ENCODE results near the gene CNTNAP2. TPM values are rescaled to one million over a fixed set of nuclear protein-coding genes. Genes with fewer than 3 reads are reported as not detected.

Gene CNTNAP2
- total and polyA plus RNA-seq, 2 of the 4 experiments (the other 2 are of a cell fraction), result not detected

GRCh38 chr7:146449625-146450024, 333.0 kb downstream of the CNTNAP2 start:
- H3K56ac ChIP-seq (ENCODE audit: extremely low read depth, insufficient read depth, low read length), result no peak overlapping the region
- no peak overlapping the region for H4K8ac ChIP-seq (ENCODE audit: low read depth in 2 of 2, low read length in 2 of 2)
- H2BK5ac ChIP-seq (ENCODE audit: low read depth, low read length, poor library complexity, severe bottlenecking), result no peak overlapping the region
- no peak overlapping the region for H3K27ac ChIP-seq (ENCODE audit: insufficient read depth, low read length)
- intact Hi-C loops (cut with micrococcal nuclease), result no loop called here
- H3K9ac ChIP-seq (ENCODE audit: low read depth, low read length), result no peak overlapping the region
- H4K91ac ChIP-seq (ENCODE audit: insufficient read depth, low read depth, low read length), result no peak overlapping the region
- H2AK5ac ChIP-seq (ENCODE audit: low read depth, low read length), result no peak overlapping the region
- H2BK120ac ChIP-seq (ENCODE audit: low read depth, low read length), result no peak overlapping the region
- H3K27me3 ChIP-seq (ENCODE audit: control insufficient read depth, insufficient read depth, low read length), result no peaks in the 10 kb centered on the region
- no peak overlapping the region for H2BK15ac ChIP-seq (ENCODE audit: low read depth, low read length)
- H4K5ac ChIP-seq (ENCODE audit: low read depth, low read length), result no peak overlapping the region
- no peak overlapping the region for H2BK20ac ChIP-seq (ENCODE audit: low read depth, low read length)
- no peak overlapping the region for H3K18ac ChIP-seq (ENCODE audit: low read depth, low read length)
- CTCF ChIA-PET, result no interaction called here
- no TSS peak for BruUV-seq (replicated peaks)
- WGBS, 2 experiments (ENCODE audit: extremely low coverage in 2 of 2, insufficient read length in 1 of 2), result no CpG with 5 or more reads among the region's 4 CpGs
- H2AK9ac ChIP-seq (replicated peaks; ENCODE audit: low read depth, low read length, poor library complexity), result no peak overlapping the region
- TF ChIP-seq CHD1 (IDR thresholded peaks at IDR 0.05; ENCODE audit: low read depth, low read length), result no peak
- no peak for TF ChIP-seq USF2 (IDR thresholded peaks at IDR 0.05; ENCODE audit: low read depth, low read length)
- TF ChIP-seq RAD21 (IDR thresholded peaks at IDR 0.05; ENCODE audit: low read length), result no peak
- no peak for TF ChIP-seq POLR2A (IDR thresholded peaks at IDR 0.05; ENCODE audit: low read depth, low read length)
- no peak for TF ChIP-seq MAZ (IDR thresholded peaks at IDR 0.05; ENCODE audit: borderline replicate concordance, low read depth, low read length)
- no peak for TF ChIP-seq CTCF (conservative IDR thresholded peaks at IDR 0.05; ENCODE audit: low read depth, low read length)
- no peak for TF ChIP-seq FOS (IDR thresholded peaks at IDR 0.05; ENCODE audit: low read depth, low read length)
- no peak for TF ChIP-seq ELK1 (IDR thresholded peaks at IDR 0.05; ENCODE audit: borderline replicate concordance, low read depth, low read length)
- TF ChIP-seq RFX5 (IDR thresholded peaks at IDR 0.05; ENCODE audit: low read depth, low read length), result no peak
- no peak for TF ChIP-seq BHLHE40 (IDR thresholded peaks at IDR 0.05; ENCODE audit: low read depth, low read length)
- no peak overlapping the region for H2AFZ ChIP-seq (replicated peaks; ENCODE audit: low read length, poor library complexity)
- H3K4me3 ChIP-seq (ENCODE audit: insufficient read depth, low read depth, low read length), result no peak overlapping the region
- in situ Hi-C loops (cut with MboI; ENCODE audit: low sequenced_read_pairs), result no loop called here
- no peaks in the 10 kb centered on the region for H3K79me1 ChIP-seq (ENCODE audit: low read depth in 1 of 2, low read length in 2 of 2)
- H3K4me1 ChIP-seq (ENCODE audit: control insufficient read depth, insufficient read depth, low read length), result no peaks in the 10 kb centered on the region
- H3K23ac ChIP-seq (ENCODE audit: low read depth, low read length), result no peak overlapping the region
- no peak overlapping the region for H3K4ac ChIP-seq (ENCODE audit: low read depth, low read length)
- ATAC-seq (ENCODE audit: low read depth), result no peak
- H3K9me3 ChIP-seq (ENCODE audit: control insufficient read depth, insufficient read depth, low read length), result peaks cover 3% of the 10 kb centered on the region
- no peaks in the 10 kb centered on the region for H3K36me3 ChIP-seq (ENCODE audit: control insufficient read depth, insufficient read depth, low read length)
- no peak overlapping the region for H3K14ac ChIP-seq (replicated peaks; ENCODE audit: low read depth, low read length)
- POLR2A ChIA-PET (ENCODE audit: unreplicated experiment), result no interaction called here
- no peak overlapping the region for H3K4me2 ChIP-seq (ENCODE audit: low read depth, low read length)
- no peaks in the 10 kb centered on the region for H3K9me1 ChIP-seq (ENCODE audit: insufficient read depth, low read length)
- no peaks in the 10 kb centered on the region for H4K20me1 ChIP-seq (ENCODE audit: insufficient read depth, low read length)
- dilution Hi-C loops (cut with HindIII; ENCODE audit: low sequenced_read_pairs, unreplicated experiment), result no loop called here
- no peak for DNase-seq
